Skeletal muscle cell (primary cell): ENCODE results near the gene YBX2.

Experiments
- DNase-seq: peaks from one replicate; pipeline ENCODE4 v3.0.0-alpha.2; 2010; ENCODE audit warnings: low read depth
- H3K4me3 ChIP-seq: 2 replicates; pipeline ENCODE4 v1.5.1; 2011; ENCODE audit warnings: low read depth, mild to moderate bottlenecking, control low read depth, low read length, moderate library complexity

The YBX2 gene

DNA sequence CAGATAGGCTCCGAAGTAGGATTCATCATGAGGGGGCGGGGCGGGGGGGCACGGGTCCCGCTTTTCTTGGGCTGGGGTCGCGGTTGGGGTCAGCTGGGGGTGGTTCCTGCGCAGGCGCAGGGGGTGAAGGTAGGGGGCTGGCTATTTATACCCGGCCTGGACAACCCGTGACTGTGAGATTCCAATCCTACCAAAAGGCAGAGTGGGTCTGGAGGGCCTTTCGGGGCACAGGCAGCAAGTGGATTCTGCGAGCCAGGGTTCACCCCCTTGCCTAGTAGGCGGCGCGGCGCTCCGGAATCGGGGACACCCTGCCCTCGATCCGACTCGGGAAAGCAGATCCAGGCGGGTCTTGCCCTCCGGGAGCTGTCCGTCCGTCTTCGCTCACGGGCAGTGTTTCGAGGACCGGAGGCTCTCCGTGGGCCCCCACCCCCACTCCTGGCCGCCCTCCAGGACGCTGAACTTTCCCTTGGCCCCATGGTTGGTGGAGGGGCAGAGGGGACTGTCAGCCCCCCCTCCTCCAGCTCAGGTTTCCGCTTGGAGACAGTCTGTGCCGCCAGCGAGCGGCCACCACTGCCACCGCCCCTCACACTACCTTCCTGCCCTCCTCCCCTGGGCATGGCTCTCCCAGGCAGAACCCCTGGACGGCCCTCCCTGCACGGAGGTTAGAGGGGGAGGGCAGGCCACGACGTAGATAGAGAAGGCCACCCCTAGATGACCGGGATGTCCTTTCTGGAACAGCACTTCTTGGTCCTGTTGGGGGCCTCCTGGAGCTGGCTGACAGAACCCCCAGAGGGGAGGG, 12.3 kb downstream of the YBX2 start:
- H3K4me3 ChIP-seq, result peak overlapping the region; percentile 49
- DNase-seq, result no peak

GRCh38 chr17:7281074-7281952, 13.1 kb downstream of the YBX2 start, which contains the start of gene SLC2A4:
SLC2A4 (plus strand) TSS chr17:7281718; CDS start chr17:7281935, 217 bp downstream.
- H3K4me3 ChIP-seq, result peak within 1 kb of the TSS; percentile 49
- DNase-seq, result peak; percentile 73

GRCh38 chr17:7280519-7281073, 13.8 kb downstream of the YBX2 start:
- no peak for DNase-seq
- H3K4me3 ChIP-seq, result peak overlapping the region; percentile 49

GRCh38 chr17:7279448-7279847, 15.0 kb downstream of the YBX2 start:
- no peak for DNase-seq
- H3K4me3 ChIP-seq, result no peak overlapping the region

DNA sequence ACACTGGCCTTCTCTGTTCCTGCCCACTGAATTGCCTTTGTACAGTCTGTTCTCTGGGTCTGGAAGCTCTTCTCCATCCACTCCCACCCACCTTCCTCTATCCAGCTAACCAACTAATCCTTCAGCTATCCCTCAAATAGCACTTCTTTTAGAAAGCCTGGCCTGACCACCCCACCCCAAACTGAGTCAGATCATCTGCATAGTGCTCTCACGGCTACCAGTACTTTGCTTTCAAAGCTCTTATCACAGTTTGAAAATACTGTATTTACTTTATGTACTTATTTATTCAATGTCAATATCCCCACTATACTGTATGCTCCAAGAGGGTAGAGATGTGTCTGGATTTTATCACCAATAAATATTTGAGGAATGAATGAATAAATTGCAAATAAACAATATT, 27.7 kb downstream of the YBX2 start:
- no peak overlapping the region for H3K4me3 ChIP-seq

GRCh38 chr17:7263801-7264078, 30.7 kb downstream of the YBX2 start:
- no peak overlapping the region for H3K4me3 ChIP-seq
- DNase-seq, result no peak

More for the DNA sequence above, 27.7 kb downstream of the YBX2 start:
- DNase-seq, result no peak

DNA sequence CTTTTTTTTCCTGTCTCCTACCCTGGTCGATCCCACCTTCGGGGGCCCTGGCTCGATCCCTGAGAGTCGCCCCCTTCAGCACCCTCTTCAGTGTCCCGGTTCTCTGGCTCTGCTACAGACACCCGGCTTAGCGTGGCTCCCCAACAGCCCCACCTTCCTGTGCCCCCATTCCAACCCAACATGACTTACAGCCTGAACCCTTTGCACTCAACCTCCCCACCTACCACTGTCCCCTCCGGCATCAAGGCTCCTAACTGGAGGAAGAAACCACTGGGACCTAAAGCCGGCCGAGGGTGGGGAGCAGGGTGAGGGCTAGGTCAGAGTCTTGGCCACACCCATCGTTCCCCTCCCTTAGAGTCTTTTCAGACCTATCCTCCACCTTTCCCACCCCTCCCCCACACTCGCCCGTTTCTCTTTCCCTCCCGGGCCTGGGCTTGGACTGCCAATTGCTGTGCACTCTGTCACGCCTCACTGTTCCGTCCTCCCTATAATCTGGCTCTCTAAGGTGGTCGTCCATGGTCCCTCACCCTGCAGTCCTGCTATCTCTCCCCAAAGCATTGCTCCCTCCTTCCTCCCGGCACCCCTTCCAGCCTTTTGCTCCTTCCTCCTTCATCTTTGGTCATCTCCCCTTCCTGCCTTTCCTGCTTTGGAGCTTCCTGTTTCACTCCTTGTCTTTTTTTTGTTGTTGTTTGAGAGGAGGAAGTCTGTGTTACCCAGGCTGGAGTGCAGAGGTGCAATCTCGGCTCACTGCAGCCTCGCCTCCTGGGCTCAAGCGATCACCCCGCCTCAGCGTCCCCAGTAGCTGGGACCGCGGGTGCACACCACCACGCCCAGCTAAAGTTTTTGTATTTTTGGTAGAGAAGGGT, 31.3 kb downstream of the YBX2 start:
- no peak for DNase-seq
- H3K4me3 ChIP-seq, result no peak overlapping the region

DNA sequence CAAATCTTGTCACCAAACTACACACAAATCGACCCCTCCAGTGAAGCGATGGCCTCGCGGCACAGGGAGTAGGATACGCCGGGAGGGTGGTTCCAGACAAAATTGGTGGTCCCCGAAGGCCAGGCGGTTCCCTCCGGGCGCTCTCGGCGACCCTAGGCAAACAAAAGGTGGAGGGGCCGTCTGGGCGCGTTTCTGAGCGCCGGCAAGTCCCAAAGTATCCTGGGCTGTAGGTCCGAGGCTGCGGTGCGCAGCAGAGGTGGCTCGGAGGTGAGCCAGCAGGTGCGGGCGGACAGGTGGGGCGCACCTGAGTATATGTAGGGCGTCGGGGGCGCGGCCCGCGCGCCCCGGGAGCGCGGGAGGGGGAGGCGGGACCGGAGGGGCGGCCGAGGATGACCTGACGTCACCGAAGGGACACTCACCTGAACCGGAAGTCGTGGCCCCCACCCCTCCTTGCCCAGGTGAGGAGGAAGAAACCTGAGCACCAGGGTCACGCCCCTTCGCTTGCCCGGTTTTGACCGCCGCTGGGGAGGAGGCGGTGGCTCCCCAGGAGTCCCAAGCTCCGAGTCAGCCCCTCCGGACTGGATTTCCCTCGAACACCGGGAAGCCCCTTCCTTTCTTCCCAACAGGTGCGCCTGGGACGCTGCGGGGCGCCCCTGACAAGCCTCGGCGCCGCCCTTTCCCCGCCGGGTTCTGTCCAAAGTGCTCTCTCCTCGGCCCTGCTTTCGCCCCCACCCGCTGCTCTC, 32.1 kb downstream of the YBX2 start, which contains the start of gene CLDN7:
TSS of gene CLDN7 (minus strand) at position 287 of the 743 bp plus-strand sequence. CDS start 435 bp downstream, outside the sequence.
- no peak for DNase-seq
- peak within 1 kb of the TSS; percentile 40 for H3K4me3 ChIP-seq

DNA sequence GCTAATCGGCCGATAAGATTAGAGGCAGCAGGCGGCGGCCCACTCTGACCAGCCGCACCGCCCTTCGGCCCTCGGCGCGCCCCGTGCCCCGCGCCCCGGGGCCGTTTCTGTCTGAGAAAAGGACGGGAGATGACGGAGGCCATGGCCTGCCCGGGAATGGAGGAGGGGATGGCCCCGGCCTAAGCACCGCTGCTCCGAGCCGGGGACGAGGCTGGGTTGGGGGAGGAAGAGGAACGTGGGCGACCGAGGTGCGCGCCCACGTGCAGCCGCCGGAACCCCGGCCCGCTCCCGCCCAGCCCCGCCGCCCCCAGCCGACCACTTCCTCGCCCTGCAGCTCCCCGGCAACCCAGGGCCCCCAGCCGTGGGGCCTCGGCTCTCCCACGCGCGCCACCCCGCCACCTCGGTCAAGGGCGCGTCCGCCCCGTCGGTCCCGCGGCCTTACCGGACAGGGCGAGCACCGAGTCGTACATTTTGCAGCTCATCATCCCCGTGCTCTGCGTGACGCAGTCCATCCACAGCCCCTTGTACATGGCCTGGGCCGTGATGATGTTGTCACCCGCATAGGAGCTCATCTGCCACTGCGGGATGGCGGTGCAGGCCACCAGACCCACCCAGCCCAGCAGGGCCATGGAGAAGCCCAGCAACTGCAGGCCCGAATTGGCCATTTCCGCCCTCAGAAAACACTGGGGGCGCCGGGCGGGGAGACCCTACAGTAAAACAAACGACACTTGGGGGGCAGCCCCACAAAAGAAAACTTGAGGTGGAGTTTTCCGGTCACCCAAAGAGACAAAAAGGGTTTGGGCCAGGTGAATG, 32.9 kb downstream of the YBX2 start:
- peak overlapping the region; percentile 40 for H3K4me3 ChIP-seq
- no peak for DNase-seq

- peak overlapping the region; percentile 40 for H3K4me3 ChIP-seq
- no peak for DNase-seq
These were observed 33.6 kb downstream of the YBX2 start for GRCh38 chr17:7260651-7261378.

DNA sequence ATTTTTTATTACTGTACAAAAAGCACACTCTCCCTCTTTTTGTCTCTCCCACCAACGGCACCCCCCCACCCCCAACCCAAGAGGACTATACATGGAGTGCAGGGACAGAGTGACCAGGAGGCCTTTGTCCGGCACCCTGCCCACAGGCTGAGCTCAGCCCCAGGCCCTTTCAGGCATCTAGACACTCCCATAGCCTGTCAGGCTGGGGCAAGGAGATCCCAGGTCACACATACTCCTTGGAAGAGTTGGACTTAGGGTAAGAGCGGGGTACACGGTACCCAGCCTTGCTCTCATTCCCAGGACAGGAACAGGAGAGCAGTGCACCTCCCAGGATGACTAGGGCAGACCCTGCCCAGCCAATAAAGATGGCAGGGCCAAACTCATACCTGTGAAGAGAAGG, 34.3 kb downstream of the YBX2 start:
- no peak for DNase-seq
- no peak overlapping the region for H3K4me3 ChIP-seq

DNA sequence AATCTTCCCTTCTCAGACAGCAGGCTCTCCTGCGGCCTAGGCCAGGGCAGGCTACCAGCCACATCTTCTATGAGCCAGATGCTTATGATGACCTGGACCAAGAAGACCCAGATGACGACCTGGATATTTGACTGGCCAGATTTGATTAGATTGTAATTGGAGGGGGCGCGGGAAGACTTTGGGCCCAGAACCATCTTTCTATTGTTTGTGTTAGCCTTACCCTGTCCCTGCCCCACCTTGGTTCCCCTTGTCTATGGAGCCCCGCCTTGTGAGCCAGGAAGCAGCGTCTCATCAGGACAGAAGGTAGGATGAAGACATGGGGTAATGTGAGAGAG, 34.9 kb downstream of the YBX2 start:
- no peak overlapping the region for H3K4me3 ChIP-seq
- DNase-seq, result no peak

- no peak for DNase-seq
- H3K4me3 ChIP-seq, result no peak overlapping the region
These were observed 35.5 kb downstream of the YBX2 start for GRCh38 chr17:7258731-7259554.

DNA sequence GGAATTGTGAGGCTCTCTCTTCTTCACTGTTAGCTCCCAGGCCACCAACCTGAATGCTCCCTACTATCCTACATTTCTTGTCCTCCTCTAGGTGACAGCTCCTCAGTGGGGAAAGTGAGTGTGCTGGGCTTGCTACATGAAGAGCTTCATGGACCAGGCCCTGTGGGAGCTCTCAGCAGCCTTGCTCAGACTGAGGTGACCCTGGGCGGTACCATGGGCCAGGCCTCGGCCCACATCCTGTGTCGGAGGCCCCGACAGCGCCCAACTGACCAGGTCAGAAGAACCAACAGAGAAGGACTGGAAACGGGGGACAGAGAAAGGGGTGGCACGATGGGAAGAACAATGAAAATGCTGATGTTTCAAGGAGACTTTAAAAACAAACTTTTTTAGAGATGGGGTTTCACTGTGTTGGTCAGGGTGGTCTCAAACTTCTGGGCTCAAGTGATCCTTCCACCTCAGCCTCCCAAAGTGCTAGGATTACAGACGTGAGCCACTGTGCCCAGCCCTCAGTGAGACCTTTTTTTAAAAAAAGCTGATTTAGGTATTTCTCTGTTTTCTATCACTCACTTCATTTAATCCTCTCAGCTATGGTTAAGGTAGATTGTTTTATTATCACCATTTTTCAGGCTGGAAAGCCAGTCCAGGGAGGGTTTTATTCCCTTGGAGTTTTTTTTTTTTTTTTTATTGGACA, 37.5 kb downstream of the YBX2 start:
- no peak overlapping the region for H3K4me3 ChIP-seq
- DNase-seq, result no peak

DNA sequence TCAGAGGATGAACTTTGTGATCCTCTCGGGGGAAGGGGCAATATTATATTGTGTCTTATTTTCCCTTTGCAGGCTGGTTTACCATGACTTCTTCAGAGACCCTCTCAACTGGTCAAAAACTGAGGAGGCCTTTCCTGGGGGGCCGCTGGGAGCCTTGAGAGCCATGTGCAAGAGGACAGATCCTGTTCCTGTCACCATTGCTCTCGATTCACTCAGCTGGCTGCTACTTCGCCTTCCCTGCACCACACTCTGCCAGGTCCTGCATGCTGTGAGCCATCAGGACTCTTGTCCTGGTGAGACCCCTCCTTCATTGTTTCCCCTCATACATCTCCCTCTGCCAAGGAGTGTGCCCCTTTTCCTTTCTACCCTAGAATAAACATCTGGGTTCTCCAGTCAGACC, 39.9 kb downstream of the YBX2 start:
- H3K4me3 ChIP-seq, result no peak overlapping the region
- no peak for DNase-seq

GRCh38 chr17:7253082-7253481, 41.4 kb downstream of the YBX2 start:
- H3K4me3 ChIP-seq, result peak overlapping the region; percentile 87
- DNase-seq, result no peak
